SH-SY5Y (cell line): ENCODE results near the gene CCDC136.

Experiments used
- GATA2 ChIP-seq: IDR thresholded peaks from 2 replicates; pipeline ENCODE4 v1.6.1; 2011; ENCODE audit warnings: mild to moderate bottlenecking, low read depth, low read length
- GATA3 ChIP-seq: IDR thresholded peaks from 2 replicates; pipeline ENCODE4 v1.6.1; 2011; ENCODE audit warnings: low read depth, mild to moderate bottlenecking, low read length, moderate library complexity

- TF ChIP-seq GATA2: no peak
- no peak for TF ChIP-seq GATA3
These were observed 18.7 kb downstream of the CCDC136 start for GRCh38 chr7:128810473-128810872.
